ENCODE data around the gene SLFN12L. TPM values are rescaled to one million over a fixed set of nuclear protein-coding genes. Genes with fewer than 3 reads are reported as not detected.
"Not testable (repeated sequence)": the region's sequence is repeated elsewhere in the genome, so short reads cannot be mapped to it uniquely, and the experiment has no call there.

The SLFN12L gene
- total and polyA plus RNA-seq, 9 of the 15 experiments (the other 6 are each of a cell fraction or from before 2014, with no cell fraction given): 0.04 to 0.31 (median 0.08) TPM; not detected in 3

GRCh38 chr17:35535406-35535805 is 2.1 kb downstream of the SLFN12L start:
- H3K9me3 ChIP-seq (replicated peaks; ENCODE audit: control insufficient read depth, insufficient read depth, low read depth, low read length); H4K20me1 ChIP-seq (replicated peaks; ENCODE audit: control insufficient read depth, insufficient read depth, low read length); H3K79me2 ChIP-seq (ENCODE audit: control insufficient read depth, insufficient read depth, low read length); H3K9me1 ChIP-seq (ENCODE audit: control insufficient read depth, insufficient read depth, low read length); H3K27ac ChIP-seq (ENCODE audit: extremely low read depth, low read depth, low read length); BruUV-seq (replicated peaks); H3K4me2 ChIP-seq (ENCODE audit: insufficient read depth, low read length); H2AFZ ChIP-seq (ENCODE audit: low read depth, low read length); H3K9ac ChIP-seq (ENCODE audit: insufficient read depth in 1 of 2, low read depth in 2 of 2, low read length in 2 of 2); H3K4me3 ChIP-seq; H3K36me3 ChIP-seq (ENCODE audit: control insufficient read depth, insufficient read depth, low read length); DNase-seq (ENCODE audit: extremely low read depth in 1 of 4, low spot score in 3 of 4); CTCF ChIA-PET (ENCODE audit: low intra/inter-chr PET ratio); FAIRE-seq; H3K27me3 ChIP-seq (ENCODE audit: control insufficient read depth in 2 of 2, insufficient read depth in 2 of 2, low read length in 2 of 2); ATAC-seq: not testable (repeated sequence)
- peaks cover 6 to 31% of the 10 kb centered on the region in 2 experiments; a peak in 3 of 5 replicates for H3K4me1 ChIP-seq (replicated peaks in 1 of 2; ENCODE audit: control insufficient read depth in 2 of 2, insufficient read depth in 2 of 2, low read length in 2 of 2)
- in situ Hi-C loops (cut with MboI): loop anchor here (5.0 kb wide), 2 partner anchors 223 to 363 kb away; no protein-coding TSS in a partner anchor
- intact Hi-C loops (cut with micrococcal nuclease): loop anchor here (5.0 to 10.0 kb wide), 4 partner anchors 61 to 391 kb away; partner anchors contain the start of genes NLE1, SLFN12 and UNC45B
- POLR2A ChIA-PET: interaction anchor here (0.9 kb wide), 1 partner anchor 43 kb away, joined by 3 read pairs; the partner anchor contains the start of gene PEX12
- 78% methylated on average over 9 of the region's 9 CpGs for WGBS (ENCODE audit: insufficient coverage, low coverage, missing lambda C conversion rate)
- 0 out of 2 replicates have a peak, but pooled peaks have one; percentile 13 for TF ChIP-seq BCOR (IDR thresholded peaks at IDR 0.05)

- Histone ChIP-seq H3K4me3 (no peak overlapping the region), H3K4me1 (replicated peaks in 1 of 2; ENCODE audit: control insufficient read depth in 2 of 2, insufficient read depth in 2 of 2, low read length in 2 of 2) (peaks cover 4 to 23% of the 10 kb centered on the region in 2 experiments; a peak in 3 of 5 replicates), H3K27ac (ENCODE audit: extremely low read depth, low read depth, low read length) (no peak overlapping the region), H3K4me2 (ENCODE audit: insufficient read depth, low read length) (no peak overlapping the region), H3K9me3 (replicated peaks; ENCODE audit: control insufficient read depth, insufficient read depth, low read depth, low read length) (no peaks in the 10 kb centered on the region), H2AFZ (ENCODE audit: low read depth, low read length) (0 out of 2 replicates have a peak overlapping the region, but pooled peaks have one; percentile 1), H3K36me3 (ENCODE audit: control insufficient read depth, insufficient read depth, low read length) (no peaks in the 10 kb centered on the region), H3K79me2 (ENCODE audit: control insufficient read depth, insufficient read depth, low read length) (no peaks in the 10 kb centered on the region), H3K9me1 (ENCODE audit: control insufficient read depth, insufficient read depth, low read length) (no peaks in the 10 kb centered on the region), H3K27me3 (ENCODE audit: control insufficient read depth in 2 of 2, insufficient read depth in 2 of 2, low read length in 2 of 2) (no peaks in the 10 kb centered on the region), H3K9ac (ENCODE audit: insufficient read depth in 1 of 2, low read depth in 2 of 2, low read length in 2 of 2) (no peak overlapping the region), H4K20me1 (replicated peaks; ENCODE audit: control insufficient read depth, insufficient read depth, low read length) (no peaks in the 10 kb centered on the region)
- intact Hi-C loops (cut with micrococcal nuclease) (loop anchor here (5.0 to 10.0 kb wide), 4 partner anchors 60 to 390 kb away; partner anchors contain the start of genes NLE1, SLFN12 and UNC45B), in situ Hi-C loops (cut with MboI) (loop anchor here (5.0 kb wide), 2 partner anchors 222 to 362 kb away; no protein-coding TSS in a partner anchor)
- FAIRE-seq (no peak), ATAC-seq (no peak), DNase-seq (ENCODE audit: extremely low read depth in 1 of 4, low spot score in 3 of 4) (no peak)
- 41% methylated on average over 3 of the region's 3 CpGs for WGBS (ENCODE audit: insufficient coverage, low coverage, missing lambda C conversion rate)
- ChIA-PET CTCF (ENCODE audit: low intra/inter-chr PET ratio) (interaction anchor here (3.2 kb wide), 1 partner anchor 222 kb away, joined by 21 read pairs; no protein-coding TSS in a partner anchor), POLR2A (interaction anchor here (0.8 to 2.4 kb wide), 3 partner anchors 8 to 1030 kb away, joined by 3 to 7 read pairs (median 3); partner anchors contain the start of gene PEX12)
- no peak for TF ChIP-seq CBX3 (IDR thresholded peaks at IDR 0.05; ENCODE audit: borderline replicate concordance in 1 of 2, low read length in 2 of 2)
- TF ChIP-seq ZNF589 (CRISPR knock-in tag; IDR thresholded peaks at IDR 0.05; ENCODE audit: low read depth): no peak
- no peak for TF ChIP-seq U2AF2 (optimal IDR thresholded peaks at IDR 0.05; ENCODE audit: low read depth, low read length)
- TF ChIP-seq TRIM25 (IDR thresholded peaks at IDR 0.05; ENCODE audit: borderline replicate concordance): no peak
- TF ChIP-seq NONO (IDR thresholded peaks at IDR 0.05; ENCODE audit: low read depth in 2 of 2, low read length in 1 of 2): no peak
- no TSS peak for BruUV-seq (replicated peaks)
These were observed 2.8 kb downstream of the SLFN12L start for GRCh38 chr17:35534576-35535093.

Data from K562 (cell line).